H9 (cell line): ENCODE results near the gene HMGCS2. TPM values are rescaled to one million over a fixed set of nuclear protein-coding genes. Genes with fewer than 3 reads are reported as not detected.

Experiments
- DNase-seq: peaks from one replicate; pipeline ENCODE4 v3.0.0-alpha.2; 2017
- H2AFZ ChIP-seq: one replicate; pipeline ENCODE4 v1.6.1; 2013; ENCODE audit warnings: mild to moderate bottlenecking, low read length, control low read depth, moderate library complexity
- H2AK5ac ChIP-seq: 2 replicates; pipeline ENCODE4 v1.6.1; 2013; ENCODE audit warnings: low read length, control low read depth, mixed read lengths; ENCODE audit not compliant: insufficient read length
- H2BK120ac ChIP-seq: one replicate; pipeline ENCODE4 v1.6.1; 2013; ENCODE audit warnings: low read depth, mild to moderate bottlenecking, low read length, control low read depth, inconsistent platforms; ENCODE audit not compliant: poor library complexity, severe bottlenecking
- H2BK12ac ChIP-seq: 2 replicates; pipeline ENCODE4 v1.6.1; 2013; ENCODE audit warnings: low read length, control low read depth, mixed read lengths, low read depth; ENCODE audit not compliant: insufficient read length
- H2BK15ac ChIP-seq: 2 replicates; pipeline ENCODE4 v1.6.1; 2013; ENCODE audit warnings: low read depth, low read length, control low read depth
- H2BK20ac ChIP-seq: one replicate; pipeline ENCODE4 v1.6.1; 2013; ENCODE audit warnings: low read depth, mild to moderate bottlenecking, low read length, control low read depth, inconsistent platforms; ENCODE audit not compliant: poor library complexity, severe bottlenecking
- H2BK5ac ChIP-seq: 2 replicates; pipeline ENCODE4 v1.6.1; 2013; ENCODE audit warnings: low read length, control low read depth, mixed read lengths; ENCODE audit not compliant: insufficient read length
- H3K14ac ChIP-seq: 2 replicates; pipeline ENCODE4 v1.6.1; 2013; ENCODE audit warnings: low read length, control low read depth; ENCODE audit not compliant: insufficient read depth
- H3K18ac ChIP-seq: 2 replicates; pipeline ENCODE4 v1.6.1; 2013; ENCODE audit warnings: low read depth, mild to moderate bottlenecking, mixed read lengths, low read length, control low read depth; ENCODE audit not compliant: insufficient read length
- H3K23ac ChIP-seq: 2 replicates; pipeline ENCODE4 v1.6.1; 2013; ENCODE audit warnings: low read length, control low read depth, mixed read lengths, low read depth; ENCODE audit not compliant: insufficient read length
- H3K23me2 ChIP-seq: 2 replicates; pipeline ENCODE4 v1.6.1; 2013; ENCODE audit warnings: low read depth, mild to moderate bottlenecking, mixed read lengths, low read length, control low read depth; ENCODE audit not compliant: insufficient read length, poor library complexity, severe bottlenecking
- H3K27ac ChIP-seq: 2 replicates; pipeline ENCODE4 v1.5.1; 2013; ENCODE audit warnings: low read length, control low read depth, mixed read lengths, low read depth; ENCODE audit not compliant: insufficient read length
- H3K27me3 ChIP-seq: 2 replicates; pipeline ENCODE4 v1.6.1; 2013; ENCODE audit warnings: low read length, control low read depth, inconsistent platforms; ENCODE audit not compliant: insufficient read depth
- H3K4ac ChIP-seq: 2 replicates; pipeline ENCODE4 v1.6.1; 2013; ENCODE audit warnings: low read depth, mild to moderate bottlenecking, control low read depth, inconsistent platforms, low read length, moderate library complexity
- H3K4me1 ChIP-seq: 2 replicates; pipeline ENCODE4 v1.6.1; 2013; ENCODE audit warnings: low read length, control low read depth, inconsistent platforms; ENCODE audit not compliant: insufficient read depth
- H3K4me2 ChIP-seq: 2 replicates; pipeline ENCODE4 v1.6.1; 2013; ENCODE audit warnings: low read length, control low read depth, mixed read lengths; ENCODE audit not compliant: insufficient read length, insufficient read depth
- H3K56ac ChIP-seq: 2 replicates; pipeline ENCODE4 v1.6.1; 2013; ENCODE audit warnings: low read depth, mild to moderate bottlenecking, mixed read lengths, low read length, control low read depth; ENCODE audit not compliant: insufficient read length
- H3K79me1 ChIP-seq: 2 replicates; pipeline ENCODE4 v1.6.1; 2013; ENCODE audit warnings: low read depth, mild to moderate bottlenecking, moderate library complexity, low read length, control low read depth, inconsistent platforms; ENCODE audit not compliant: insufficient read depth, poor library complexity, severe bottlenecking
- H3K79me2 ChIP-seq: 2 replicates; pipeline ENCODE4 v1.6.1; 2013; ENCODE audit warnings: low read length, control low read depth, inconsistent platforms; ENCODE audit not compliant: insufficient read depth
- H3K9ac ChIP-seq: 2 replicates; pipeline ENCODE4 v1.6.1; 2013; ENCODE audit warnings: low read length, control low read depth, mixed read lengths; ENCODE audit not compliant: insufficient read length; ENCODE audit errors: extremely low read depth
- H3K9me3 ChIP-seq: one replicate; pipeline ENCODE4 v1.6.1; 2013; ENCODE audit warnings: low read depth, low read length, inconsistent platforms; ENCODE audit not compliant: control insufficient read depth
- H3T11ph ChIP-seq: one replicate; pipeline ENCODE4 v1.6.1; 2013; ENCODE audit warnings: mild to moderate bottlenecking, low read length, control low read depth, inconsistent platforms
- H4K20me1 ChIP-seq: one replicate; pipeline ENCODE4 v1.6.1; 2013; ENCODE audit not compliant: control insufficient read depth, insufficient read length, insufficient read depth
- H4K5ac ChIP-seq: 2 replicates; pipeline ENCODE4 v1.6.1; 2013; ENCODE audit warnings: low read depth, mild to moderate bottlenecking, mixed read lengths, low read length, control low read depth; ENCODE audit not compliant: insufficient read length
- H4K8ac ChIP-seq: replicated peaks from 2 replicates; pipeline ENCODE4 v1.6.1; 2013; ENCODE audit warnings: low read length, control low read depth, mixed read lengths, low read depth; ENCODE audit not compliant: insufficient read length
- H4K91ac ChIP-seq: 2 replicates; pipeline ENCODE4 v1.6.1; 2013; ENCODE audit warnings: low read depth, mild to moderate bottlenecking, moderate library complexity, mixed read lengths, low read length, control low read depth; ENCODE audit not compliant: insufficient read length
- H3K27ac Mint-ChIP-seq, 3 experiments: 2 replicates in 2 of 3; 3 replicates in 1 of 3; pipeline ENCODE4 v1.8.0; 2020 to 2021; ENCODE audit warnings: mixed read lengths in 3 of 3, mild to moderate bottlenecking in 1 of 3, moderate library complexity in 1 of 3
- H3K27me3 Mint-ChIP-seq: 2 replicates; pipeline ENCODE4 v1.8.0; 2021; ENCODE audit warnings: low read depth, mild to moderate bottlenecking, moderate library complexity, mixed read lengths
- H3K36me3 Mint-ChIP-seq, 3 experiments: 2 replicates in 2 of 3; 3 replicates in 1 of 3; pipeline ENCODE4 v1.8.0; 2020 to 2021; ENCODE audit warnings: low read depth in 3 of 3, mixed read lengths in 3 of 3; ENCODE audit not compliant: insufficient read depth in 1 of 3
- H3K4me1 Mint-ChIP-seq, 2 experiments: 2 replicates each; pipeline ENCODE4 v1.8.0; 2020; ENCODE audit warnings: mixed read lengths in 2 of 2
- H3K4me3 Mint-ChIP-seq, 2 experiments: 2 replicates in 1 of 2; 3 replicates in 1 of 2; pipeline ENCODE4 v1.8.0; 2020 to 2021; ENCODE audit warnings: mild to moderate bottlenecking in 2 of 2, mixed read lengths in 2 of 2, moderate library complexity in 1 of 2
- H3K9me3 Mint-ChIP-seq, 2 experiments: 2 replicates in 1 of 2; 3 replicates in 1 of 2; pipeline ENCODE4 v1.8.0; 2020; ENCODE audit warnings: mild to moderate bottlenecking in 2 of 2, mixed read lengths in 2 of 2, moderate library complexity in 1 of 2
- CTCF ChIP-seq: fragments of 200-600 bp; sonication (generic); conservative IDR thresholded peaks from 3 replicates; pipeline ENCODE4 v1.8.0; 2021; ENCODE audit warnings: antibody characterized with exemption, mild to moderate bottlenecking
- WGBS: extraction: QIAGEN DNeasy Blood & Tissue Kit; methylation state at CpG from one replicate; pipeline ENCODE4 v1.1.7; 2013; ENCODE audit warnings: missing lambda C conversion rate, low lambda C conversion rate, mixed read lengths; ENCODE audit not compliant: insufficient read length; ENCODE audit errors: extremely low coverage; 5-methylcytosine and 5-hydroxymethylcytosine counted together
- total RNA-seq: library from RNA; stranded (reverse); gene quantifications from 2 replicates; pipeline ENCODE4 v1.2.1, GENCODE V29; 2021

Gene HMGCS2
- total RNA-seq, 1 experiment from 2014 or later = not detected

- no peak overlapping the region for H2AFZ ChIP-seq
- H3K4me3 Mint-ChIP-seq = no peak overlapping the region
- H3K9me3 Mint-ChIP-seq = no peaks in the 10 kb centered on the region
- no peaks in the 10 kb centered on the region for H4K20me1 ChIP-seq
- H3K23ac ChIP-seq = no peak overlapping the region
- no peak overlapping the region for H3K14ac ChIP-seq
- H4K5ac ChIP-seq = no peak overlapping the region
- no peak overlapping the region for H3K4me2 ChIP-seq
- H3K79me1 ChIP-seq = no peaks in the 10 kb centered on the region
- H3K23me2 ChIP-seq = no peaks in the 10 kb centered on the region
- H3K79me2 ChIP-seq = no peaks in the 10 kb centered on the region
- no peak overlapping the region for H2AK5ac ChIP-seq
- no peaks in the 10 kb centered on the region for H3K9me3 ChIP-seq
- no peak overlapping the region for H3K56ac ChIP-seq
- TF ChIP-seq CTCF = no peak
- no peak overlapping the region for H3T11ph ChIP-seq
- H3K27ac ChIP-seq = no peak overlapping the region
- no peaks in the 10 kb centered on the region; the same call in 1 of the 2 replicates for H3K27me3 Mint-ChIP-seq
- H3K18ac ChIP-seq = no peak overlapping the region
- no peak overlapping the region for H4K91ac ChIP-seq
- no peak overlapping the region for H2BK20ac ChIP-seq
- no peak overlapping the region for H3K27ac Mint-ChIP-seq
- H3K9ac ChIP-seq = no peak overlapping the region
- no peak for DNase-seq
- H2BK12ac ChIP-seq = no peak overlapping the region
- peaks cover 3 to 10% of the 10 kb centered on the region in 2 experiments; a peak in 2 of 4 replicates for H3K4me1 Mint-ChIP-seq
- H3K27me3 ChIP-seq = no peaks in the 10 kb centered on the region
- WGBS = no CpG with 5 or more reads among the region's 3 CpGs
- no peak overlapping the region for H2BK120ac ChIP-seq
- no peaks in the 10 kb centered on the region for H3K4me1 ChIP-seq
- H3K36me3 Mint-ChIP-seq = no peaks in the 10 kb centered on the region
- H2BK5ac ChIP-seq = no peak overlapping the region
- no peak overlapping the region for H3K4ac ChIP-seq
- no peak overlapping the region for H2BK15ac ChIP-seq
- H4K8ac ChIP-seq = no peak overlapping the region
Observed at GRCh38 chr1:119794876-119795240, 26.2 kb upstream of the HMGCS2 start.
